ENCODE results near the gene FAM168A. TPM values are rescaled to one million over a fixed set of nuclear protein-coding genes. Genes with fewer than 3 reads are reported as not detected.

Gene FAM168A
- total RNA-seq, 2 donors from 2014 or later, result 15.2 to 17.2 TPM

DNA sequence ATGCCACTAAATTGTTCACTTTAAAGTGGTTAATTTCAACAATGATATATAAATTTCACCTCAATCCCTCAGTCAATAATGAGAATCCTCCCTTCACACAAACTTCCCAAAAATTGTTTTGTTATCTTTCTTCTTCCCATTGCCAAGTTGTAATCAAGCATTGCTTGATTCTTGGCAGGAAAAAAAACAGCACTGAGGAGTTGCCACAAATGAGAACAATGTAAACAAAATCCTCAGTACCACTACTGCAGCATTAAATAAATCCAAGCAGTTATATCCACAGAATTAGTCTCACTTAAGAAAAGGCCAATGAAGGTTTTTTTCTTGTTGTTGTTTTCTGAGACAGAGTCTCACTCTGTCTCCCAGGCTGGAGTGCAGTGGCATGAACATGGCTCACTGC, 38.2 kb downstream of the FAM168A start:
- ATAC-seq, result no peak

DNA sequence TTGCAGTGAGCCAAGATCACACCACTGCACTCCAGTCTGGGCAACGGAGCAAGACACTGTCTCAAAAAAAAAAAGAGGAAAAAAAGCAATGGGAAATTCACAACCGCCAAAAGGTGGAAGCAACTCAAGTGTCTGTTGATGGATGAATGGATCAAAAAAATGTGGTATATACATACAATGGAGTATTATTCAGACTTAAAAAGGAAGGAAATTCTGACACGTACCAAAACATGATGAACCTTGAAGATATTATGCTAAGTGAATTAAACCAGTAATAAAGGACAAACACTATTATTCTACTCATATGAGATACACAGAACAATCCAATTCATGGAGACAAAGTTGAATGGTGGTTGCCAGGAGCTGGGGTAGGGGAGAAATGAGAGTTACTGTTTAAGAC, 40.9 kb downstream of the FAM168A start:
- H3K36me3 Mint-ChIP-seq, result peaks cover 6% of the 10 kb centered on the region
- no peaks in the 10 kb centered on the region for H3K9me3 Mint-ChIP-seq
- peaks cover 6 to 7% of the 10 kb centered on the region in 2 donors for H3K4me1 Mint-ChIP-seq (ENCODE audit: low read depth in 2 of 2)
- H3K27ac Mint-ChIP-seq, result no peak overlapping the region
- DNase-seq (ENCODE audit: low spot score) (no peak), ATAC-seq (no peak)
- H3K27me3 Mint-ChIP-seq, result no peaks in the 10 kb centered on the region
- H3K4me3 Mint-ChIP-seq, result no peak overlapping the region

More for the DNA sequence above, 38.2 kb downstream of the FAM168A start:
- Mint-ChIP-seq H3K36me3 (peaks cover 4% of the 10 kb centered on the region), H3K27me3 (no peaks in the 10 kb centered on the region), H3K9me3 (no peaks in the 10 kb centered on the region), H3K4me3 (no peak overlapping the region), H3K27ac (no peak overlapping the region), H3K4me1 (ENCODE audit: low read depth in 2 of 2) (peaks cover 5 to 6% of the 10 kb centered on the region in 2 donors)
- no peak for DNase-seq (ENCODE audit: low spot score)

DNA sequence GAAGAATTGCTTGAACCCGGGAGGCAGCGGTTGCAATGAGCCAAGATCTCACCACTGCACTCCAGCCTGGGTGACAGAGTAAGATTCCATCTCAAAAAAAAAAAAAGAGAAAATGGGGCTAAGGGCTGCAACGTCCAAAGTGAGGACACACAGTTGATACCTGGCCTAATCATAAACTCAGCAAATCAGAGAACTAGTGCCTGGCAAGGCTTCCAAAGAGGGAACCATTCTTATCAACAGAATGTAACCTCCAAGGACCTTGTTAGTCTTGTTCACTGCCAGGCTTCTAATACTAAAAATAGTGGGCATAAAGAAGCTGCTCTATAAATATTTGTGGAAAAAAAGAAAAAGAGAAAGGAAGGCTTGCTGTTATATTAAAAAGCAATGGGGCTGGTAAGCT, 42.3 kb downstream of the FAM168A start:
- DNase-seq (ENCODE audit: low spot score), result no peak
- Mint-ChIP-seq H3K27me3 (no peaks in the 10 kb centered on the region), H3K36me3 (peaks cover 6% of the 10 kb centered on the region), H3K4me1 (ENCODE audit: low read depth in 2 of 2) (peaks cover 13 to 17% of the 10 kb centered on the region in 2 donors), H3K4me3 (no peak overlapping the region), H3K9me3 (no peaks in the 10 kb centered on the region), H3K27ac (no peak overlapping the region)
- ATAC-seq, result no peak

DNA sequence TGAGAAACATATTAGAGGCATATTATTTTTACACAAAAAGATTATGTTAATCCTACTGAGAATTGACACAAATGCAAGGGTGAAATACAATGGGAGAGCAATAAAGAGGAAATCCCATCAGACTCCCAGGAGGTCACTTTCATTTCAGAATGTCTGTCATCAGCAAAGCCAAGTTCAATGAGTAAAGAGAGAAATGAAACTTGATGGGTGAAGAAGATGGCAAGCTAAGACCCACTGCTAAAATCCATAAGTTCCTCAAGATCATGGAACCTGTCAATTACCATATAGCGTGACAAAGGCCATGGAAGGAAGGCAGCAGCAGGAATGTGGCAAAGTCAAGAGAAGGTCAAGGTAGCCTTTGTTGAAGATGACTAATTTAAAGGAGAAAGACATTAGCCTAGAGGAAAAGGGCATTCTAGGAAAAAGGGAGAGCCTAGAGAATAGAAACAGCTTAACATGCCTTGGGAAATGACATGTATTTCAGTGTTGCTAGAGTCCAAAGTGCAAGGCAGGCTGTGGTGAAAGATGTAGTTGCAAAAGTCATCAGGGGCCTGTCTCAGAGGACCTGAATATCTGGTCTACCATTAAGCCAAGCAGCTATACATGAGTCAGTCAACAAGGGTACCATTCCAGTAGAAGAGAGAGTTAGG, 43.1 kb downstream of the FAM168A start:
- no peaks in the 10 kb centered on the region for H3K9me3 Mint-ChIP-seq
- H3K27me3 Mint-ChIP-seq, result no peaks in the 10 kb centered on the region
- H3K27ac Mint-ChIP-seq, result no peak overlapping the region
- peaks cover 18 to 23% of the 10 kb centered on the region in 2 donors for H3K4me1 Mint-ChIP-seq (ENCODE audit: low read depth in 2 of 2)
- ATAC-seq (no peak), DNase-seq (ENCODE audit: low spot score) (no peak)
- no peak overlapping the region for H3K4me3 Mint-ChIP-seq
- H3K36me3 Mint-ChIP-seq, result peaks cover 6% of the 10 kb centered on the region

DNA sequence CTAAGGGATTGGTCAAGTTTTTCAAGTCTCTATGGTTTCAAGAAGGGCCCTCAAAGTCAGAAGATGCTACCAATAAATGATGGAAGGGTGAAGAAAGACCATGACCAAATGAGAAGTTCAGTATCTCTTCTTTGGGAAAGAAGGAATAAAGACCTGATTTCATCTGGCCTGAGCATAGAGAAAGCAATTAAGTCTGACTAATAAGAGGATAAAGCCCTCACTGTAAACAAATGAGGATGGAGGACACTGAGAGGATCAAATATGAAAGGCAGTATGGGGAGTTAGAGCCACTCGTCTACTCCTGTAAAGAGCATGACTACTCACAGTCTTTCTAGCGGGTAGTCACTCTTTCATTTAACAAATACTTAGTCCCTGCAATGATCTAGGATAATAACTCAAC, 44.6 kb downstream of the FAM168A start:
- H3K4me3 Mint-ChIP-seq, result no peak overlapping the region
- DNase-seq (ENCODE audit: low spot score), result no peak
- H3K4me1 Mint-ChIP-seq (ENCODE audit: low read depth in 2 of 2), result peaks cover 22 to 28% of the 10 kb centered on the region in 2 donors
- no peaks in the 10 kb centered on the region for H3K27me3 Mint-ChIP-seq
- H3K27ac Mint-ChIP-seq, result no peak overlapping the region
- H3K9me3 Mint-ChIP-seq, result no peaks in the 10 kb centered on the region
- peaks cover 6% of the 10 kb centered on the region for H3K36me3 Mint-ChIP-seq
- no peak for ATAC-seq

DNA sequence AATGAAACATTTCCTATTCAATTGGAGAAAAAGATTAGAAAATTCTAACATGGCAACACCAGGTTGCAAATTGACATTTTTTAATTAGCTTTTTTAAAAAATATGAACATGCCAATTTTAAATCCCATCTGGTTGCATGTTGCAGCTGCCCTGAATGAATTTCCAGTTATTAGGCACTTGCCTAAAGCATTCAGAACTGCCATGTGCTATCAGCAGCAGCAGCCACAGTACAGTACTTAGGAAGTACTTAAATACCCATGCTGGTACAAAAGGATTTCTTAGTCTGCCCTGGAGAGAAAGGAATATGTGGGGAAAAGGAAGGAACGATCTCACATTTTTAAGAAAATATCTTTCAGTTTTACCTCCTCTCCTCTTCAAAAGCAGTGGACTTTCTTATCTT, 46.2 kb downstream of the FAM168A start:
- no peak for ATAC-seq
- Mint-ChIP-seq H3K4me3 (no peak overlapping the region), H3K9me3 (no peaks in the 10 kb centered on the region), H3K27ac (no peak overlapping the region), H3K4me1 (ENCODE audit: low read depth in 2 of 2) (peaks cover 26 to 28% of the 10 kb centered on the region in 2 donors), H3K36me3 (peaks cover 6% of the 10 kb centered on the region), H3K27me3 (no peaks in the 10 kb centered on the region)
- no peak for DNase-seq (ENCODE audit: low spot score)

DNA sequence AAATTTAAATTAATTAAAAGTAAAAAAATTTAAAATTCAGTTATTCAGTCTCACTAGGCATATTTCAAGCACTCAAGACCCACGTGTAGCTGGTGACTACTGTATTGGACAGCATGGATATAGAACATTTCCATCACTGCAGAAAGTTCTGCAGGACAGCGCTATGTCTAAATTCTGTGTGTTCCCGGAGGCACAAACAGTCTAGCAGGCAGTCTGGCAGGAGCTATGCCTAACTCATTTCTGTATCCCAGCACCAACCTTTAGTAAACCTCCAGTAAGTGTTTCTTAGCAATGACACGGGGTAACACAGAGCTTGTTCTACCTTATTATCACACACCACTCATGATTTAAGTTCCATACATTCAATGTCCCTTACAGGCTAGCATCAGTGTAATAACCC, 48.5 kb downstream of the FAM168A start:
- no peak overlapping the region for H3K4me3 Mint-ChIP-seq
- H3K36me3 Mint-ChIP-seq, result no peaks in the 10 kb centered on the region
- no peak for DNase-seq (ENCODE audit: low spot score)
- peaks cover 20 to 21% of the 10 kb centered on the region in 2 donors for H3K4me1 Mint-ChIP-seq (ENCODE audit: low read depth in 2 of 2)
- H3K27me3 Mint-ChIP-seq, result no peaks in the 10 kb centered on the region
- H3K27ac Mint-ChIP-seq, result no peak overlapping the region
- no peak for ATAC-seq
- no peaks in the 10 kb centered on the region for H3K9me3 Mint-ChIP-seq

DNA sequence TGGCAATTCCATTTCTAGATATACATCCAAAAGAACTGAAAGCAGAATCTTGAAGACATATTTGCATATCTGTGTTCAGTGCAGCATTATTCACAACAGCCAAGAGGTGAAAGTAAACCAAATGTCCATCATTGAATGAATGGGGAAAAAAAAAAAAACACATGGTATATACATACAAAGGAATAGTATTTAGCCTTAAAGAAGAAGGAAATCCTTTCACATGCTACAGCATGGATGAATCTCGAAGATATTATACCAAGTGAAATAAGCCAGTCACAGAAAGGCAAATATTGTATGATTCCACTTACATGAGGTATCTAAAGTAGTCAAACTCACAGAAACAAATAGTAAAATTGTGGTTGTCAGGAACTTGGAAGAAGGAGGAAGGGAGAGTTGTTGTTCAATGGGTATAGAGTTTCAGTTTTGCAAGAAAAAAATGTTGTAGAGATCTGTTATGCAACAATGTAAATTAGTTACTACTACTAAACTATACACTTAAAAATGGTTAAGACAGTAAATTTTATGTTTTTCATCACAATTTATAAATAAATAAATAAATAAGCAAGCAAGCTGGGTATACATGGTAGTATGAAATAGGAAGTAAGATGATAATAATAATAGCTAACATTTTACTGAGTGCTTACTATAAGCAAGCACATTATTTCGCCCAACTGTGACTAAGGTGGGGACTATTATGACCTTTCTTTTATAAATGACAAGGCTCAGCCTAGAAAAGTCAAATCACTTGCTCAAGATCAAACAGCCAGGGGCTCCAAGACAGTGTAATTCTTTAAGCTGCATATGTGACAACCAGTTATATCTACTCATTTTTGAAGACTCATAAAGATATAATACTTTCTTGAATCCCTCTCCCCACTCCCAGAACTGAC, 50.0 kb downstream of the FAM168A start:
- Mint-ChIP-seq H3K9me3 (no peaks in the 10 kb centered on the region), H3K4me1 (ENCODE audit: low read depth in 2 of 2) (peaks cover 22% of the 10 kb centered on the region in 2 donors)

DNA sequence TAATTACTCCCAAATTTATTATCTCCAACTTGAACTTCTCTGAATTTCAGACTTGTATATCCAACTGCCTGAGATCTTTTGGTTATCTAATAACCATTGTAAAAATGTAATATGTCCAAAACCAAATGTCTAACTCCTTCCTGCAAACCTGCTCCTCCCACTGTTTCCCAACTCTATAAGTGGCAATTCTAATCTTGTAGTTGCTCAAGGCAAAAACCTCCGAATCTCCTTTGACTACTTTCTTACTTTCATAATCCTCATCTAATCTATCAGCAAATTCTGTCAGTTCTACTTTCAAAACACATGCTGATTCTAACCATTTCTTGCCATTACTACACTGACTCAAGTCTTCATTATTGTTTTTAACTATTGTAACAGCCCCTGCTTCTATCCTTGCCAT, 55.7 kb downstream of the FAM168A start:
- ATAC-seq (no peak), DNase-seq (ENCODE audit: low spot score) (no peak)
- no peaks in the 10 kb centered on the region for H3K36me3 Mint-ChIP-seq
- no peak overlapping the region for H3K4me3 Mint-ChIP-seq
- H3K9me3 Mint-ChIP-seq, result no peaks in the 10 kb centered on the region
- H3K4me1 Mint-ChIP-seq (ENCODE audit: low read depth in 2 of 2), result peaks cover 21 to 35% of the 10 kb centered on the region in 2 donors
- H3K27ac Mint-ChIP-seq, result peak overlapping the region in 1 of 2 donors; percentile 1
- H3K27me3 Mint-ChIP-seq, result no peaks in the 10 kb centered on the region

More for the DNA sequence above, 50.0 kb downstream of the FAM168A start:
- no peak overlapping the region for H3K27ac Mint-ChIP-seq
- H3K4me3 Mint-ChIP-seq, result no peak overlapping the region
- ATAC-seq (no peak), DNase-seq (ENCODE audit: low spot score) (no peak)
- H3K36me3 Mint-ChIP-seq, result no peaks in the 10 kb centered on the region
- no peaks in the 10 kb centered on the region for H3K27me3 Mint-ChIP-seq

DNA sequence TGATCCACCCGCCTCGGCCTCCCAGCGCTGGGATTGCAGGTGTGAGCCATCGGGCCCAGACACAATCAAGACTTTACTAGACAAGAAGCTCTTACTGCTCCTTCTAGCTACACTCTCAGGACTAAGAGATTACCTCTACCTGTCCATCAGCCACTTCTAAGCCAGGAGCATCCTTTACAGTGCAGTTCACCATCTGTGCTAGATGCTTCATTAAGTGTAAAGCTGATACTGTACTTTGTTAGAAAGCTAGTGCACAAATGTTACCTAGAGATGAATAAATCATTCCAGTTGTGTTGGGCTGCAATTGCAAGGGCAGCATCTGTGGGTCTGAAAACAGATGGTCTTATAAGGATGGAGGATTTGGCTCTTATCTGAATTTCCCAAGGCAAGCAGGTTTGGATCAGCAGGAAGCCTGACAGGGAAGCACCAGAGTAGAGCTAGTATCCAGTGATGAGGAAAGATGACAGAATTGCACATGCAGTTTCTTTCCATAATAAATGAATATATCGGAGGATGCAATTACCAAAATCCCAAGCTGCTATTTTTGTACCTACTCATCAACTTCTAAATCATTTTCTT, 58.3 kb downstream of the FAM168A start:
- Mint-ChIP-seq H3K36me3 (no peaks in the 10 kb centered on the region), H3K27me3 (no peaks in the 10 kb centered on the region), H3K9me3 (no peaks in the 10 kb centered on the region), H3K4me3 (no peak overlapping the region), H3K27ac (no peak overlapping the region), H3K4me1 (ENCODE audit: low read depth in 2 of 2) (peaks cover 24 to 35% of the 10 kb centered on the region in 2 donors)
- no peak for ATAC-seq
- DNase-seq (ENCODE audit: low spot score), result no peak

DNA sequence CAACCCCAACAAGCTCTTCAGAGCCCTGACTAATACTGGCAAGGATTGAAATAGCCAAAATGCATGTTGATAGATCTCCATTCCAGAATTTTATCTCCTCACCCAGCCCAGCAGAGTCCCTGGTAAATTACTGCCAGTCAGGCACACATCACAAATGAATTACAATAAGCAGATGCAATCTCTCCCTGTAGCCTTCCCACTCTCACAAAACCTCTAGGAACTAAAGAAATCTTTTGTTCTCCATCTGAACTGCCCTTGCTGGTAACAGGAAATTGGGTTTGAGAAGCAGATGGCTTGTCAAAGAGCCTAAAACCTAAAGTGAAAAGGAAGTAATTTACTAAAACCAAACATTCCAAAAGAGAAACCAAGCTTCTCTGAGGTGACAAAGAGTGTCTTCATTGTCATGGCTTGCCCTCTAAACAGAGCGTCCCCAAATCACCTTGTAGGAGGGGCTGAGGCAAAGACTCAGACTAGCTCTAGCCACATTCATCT, 59.5 kb downstream of the FAM168A start:
- Mint-ChIP-seq H3K27ac (peak overlapping the region; percentile 72 to 81), H3K27me3 (no peaks in the 10 kb centered on the region), H3K4me3 (peak overlapping the region; percentile 42), H3K9me3 (no peaks in the 10 kb centered on the region), H3K4me1 (ENCODE audit: low read depth in 2 of 2) (peaks cover 24 to 35% of the 10 kb centered on the region in 2 donors), H3K36me3 (no peaks in the 10 kb centered on the region)
- DNase-seq (ENCODE audit: low spot score) (no peak), ATAC-seq (peak; percentile 69 to 81)

DNA sequence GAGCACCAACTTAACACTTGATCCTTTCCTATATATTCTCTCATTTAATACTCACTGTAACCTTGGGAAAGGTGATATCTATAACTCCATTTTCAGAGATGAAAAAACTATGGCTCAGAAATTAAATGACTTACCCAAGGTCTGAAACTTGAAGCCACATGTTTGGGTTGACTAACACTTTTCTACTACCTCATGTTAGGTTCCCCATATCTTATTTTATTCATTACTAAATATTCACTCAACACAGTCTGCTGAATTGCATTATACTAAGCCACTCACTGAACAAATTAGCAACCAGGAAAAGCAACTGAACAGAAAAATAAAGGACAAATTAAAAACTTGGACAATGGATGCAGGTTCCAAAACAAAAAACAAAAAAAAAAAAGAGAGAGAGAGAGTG, 59.9 kb downstream of the FAM168A start:
- Mint-ChIP-seq H3K9me3 (no peaks in the 10 kb centered on the region), H3K27ac (peak overlapping the region; percentile 72 to 81), H3K27me3 (no peaks in the 10 kb centered on the region), H3K4me3 (peak overlapping the region; percentile 42), H3K4me1 (ENCODE audit: low read depth in 2 of 2) (peaks cover 23 to 33% of the 10 kb centered on the region in 2 donors), H3K36me3 (no peaks in the 10 kb centered on the region)
- DNase-seq (ENCODE audit: low spot score) (no peak), ATAC-seq (no peak)

DNA sequence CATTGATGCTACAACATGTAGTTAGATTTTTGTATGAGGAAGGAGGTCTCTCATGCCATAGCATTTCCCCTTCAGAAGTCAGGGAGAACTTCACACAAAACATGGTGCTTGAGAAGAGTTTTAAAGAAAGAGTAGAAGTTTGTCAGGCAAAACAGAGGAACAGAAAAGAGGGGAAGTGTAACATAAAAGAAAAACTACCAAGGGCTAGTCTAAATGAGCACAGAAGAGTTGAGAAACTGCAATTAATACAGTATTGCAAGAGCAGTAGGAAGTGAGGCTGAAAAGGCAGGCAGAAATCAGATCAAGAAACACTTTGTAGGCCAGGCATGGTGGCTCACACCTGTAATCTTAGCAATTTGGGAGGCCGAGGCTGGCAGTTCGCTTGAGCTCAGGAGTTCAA, 61.0 kb downstream of the FAM168A start:
- no peaks in the 10 kb centered on the region for H3K27me3 Mint-ChIP-seq
- H3K27ac Mint-ChIP-seq, result peak overlapping the region in 1 of 2 donors; percentile 14
- DNase-seq (ENCODE audit: low spot score) (no peak), ATAC-seq (no peak)
- H3K36me3 Mint-ChIP-seq, result no peaks in the 10 kb centered on the region
- H3K4me1 Mint-ChIP-seq (ENCODE audit: low read depth in 2 of 2), result peaks cover 16 to 23% of the 10 kb centered on the region in 2 donors
- no peaks in the 10 kb centered on the region for H3K9me3 Mint-ChIP-seq
- H3K4me3 Mint-ChIP-seq, result no peak overlapping the region

DNA sequence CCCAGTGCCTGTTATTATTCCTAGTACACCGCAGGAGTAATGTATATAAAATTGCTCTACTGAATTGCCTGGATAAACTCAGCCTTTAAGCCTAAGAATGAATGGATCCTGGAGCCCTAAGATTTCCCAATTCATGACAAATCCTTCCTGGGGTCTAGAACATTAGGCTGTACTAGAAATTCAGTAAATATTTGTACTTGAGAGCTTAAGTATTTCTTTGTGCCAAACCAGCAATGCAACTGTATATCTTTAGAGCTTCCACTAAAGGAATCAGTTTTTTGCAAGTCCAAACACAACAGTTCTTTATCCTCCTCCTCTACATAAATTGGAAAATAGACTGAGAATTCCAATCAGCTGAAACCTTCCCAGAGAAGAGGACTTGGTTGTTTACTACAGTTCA, 65.6 kb downstream of the FAM168A start:
- Mint-ChIP-seq H3K36me3 (no peaks in the 10 kb centered on the region), H3K27ac (no peak overlapping the region), H3K9me3 (no peaks in the 10 kb centered on the region), H3K4me3 (no peak overlapping the region), H3K27me3 (no peaks in the 10 kb centered on the region), H3K4me1 (ENCODE audit: low read depth in 2 of 2) (peaks cover 17 to 30% of the 10 kb centered on the region in 2 donors)
- no peak for ATAC-seq
- DNase-seq (ENCODE audit: low spot score), result no peak

Data from natural killer cell treated with Interleukin-12 subunit alpha and Interleukin-12 subunit beta and Interleukin-15 and Interleukin-18, amount 100 ng/mL, for 72 hours (primary cell).